Frontal cortex (tissue), 1 donor: ENCODE data around the gene KRTAP9-2. TPM values are rescaled to one million over a fixed set of nuclear protein-coding genes. Genes with fewer than 3 reads are reported as not detected.

Experiments used
- small RNA-seq: library from RNA; depleted of rRNA; stranded (forward); fragments of <200 nt; gene quantifications from one replicate; pipeline ENCODE3, GENCODE V24; 2014
- total RNA-seq: library from RNA; depleted of rRNA; stranded (reverse); fragments of >200 nt; gene quantifications from one replicate; pipeline ENCODE4 v1.2.3, GENCODE V29; 2014

Gene KRTAP9-2
- total RNA-seq, 1 donor from 2014 or later = not detected

Small RNA genes lying within 50 kb of the gene (small RNA-seq; reads per million reads assigned to genes)
- gene KRTAP4-17P = not detected

Other genes with a start within 250 kb of the KRTAP9-2 start
- not detected for gene KRT40, start 242.3 kb upstream of the KRTAP9-2 start, total RNA-seq
- not detected for gene KRTAP3-3, start 232.5 kb upstream of the KRTAP9-2 start, total RNA-seq
- gene KRTAP3-2, start 226.7 kb upstream of the KRTAP9-2 start, total RNA-seq = not detected
- not detected for gene KRTAP3-1, start 217.5 kb upstream of the KRTAP9-2 start, total RNA-seq
- gene KRTAP1-5, start 199.4 kb upstream of the KRTAP9-2 start, total RNA-seq = not detected
- not detected for gene KRTAP1-4, start 196.5 kb upstream of the KRTAP9-2 start, total RNA-seq
- not detected for gene KRTAP1-3, start 191.8 kb upstream of the KRTAP9-2 start, total RNA-seq
- gene KRTAP1-1, start 185.2 kb upstream of the KRTAP9-2 start, total RNA-seq = not detected
- gene KRTAP2-1, start 179.3 kb upstream of the KRTAP9-2 start, total RNA-seq = not detected
- gene KRTAP2-2, start 171.4 kb upstream of the KRTAP9-2 start, total RNA-seq = not detected
- not detected for gene KRTAP2-3, start 166.5 kb upstream of the KRTAP9-2 start, total RNA-seq
- gene KRTAP2-4, start 160.8 kb upstream of the KRTAP9-2 start, total RNA-seq = not detected
- not detected for gene KRTAP4-7, start 142.5 kb upstream of the KRTAP9-2 start, total RNA-seq
- gene KRTAP4-8, start 128.5 kb upstream of the KRTAP9-2 start, total RNA-seq = not detected
- not detected for gene KRTAP4-16, start 124.4 kb upstream of the KRTAP9-2 start, total RNA-seq
- gene KRTAP4-9, start 121.3 kb upstream of the KRTAP9-2 start, total RNA-seq = not detected
- gene KRTAP4-11, start 108.3 kb upstream of the KRTAP9-2 start, total RNA-seq = not detected
- gene KRTAP4-12, start 102.5 kb upstream of the KRTAP9-2 start, total RNA-seq = not detected
- not detected for gene KRTAP4-6, start 86.1 kb upstream of the KRTAP9-2 start, total RNA-seq
- not detected for gene KRTAP4-5, start 76.8 kb upstream of the KRTAP9-2 start, total RNA-seq
- not detected for gene KRTAP4-4, start 65.9 kb upstream of the KRTAP9-2 start, total RNA-seq
- gene KRTAP4-3, start 58.4 kb upstream of the KRTAP9-2 start, total RNA-seq = not detected
- not detected for gene KRTAP4-2, start 48.4 kb upstream of the KRTAP9-2 start, total RNA-seq
- gene KRTAP4-1, start 41.7 kb upstream of the KRTAP9-2 start, total RNA-seq = not detected
- gene KRTAP9-1, start 36.8 kb upstream of the KRTAP9-2 start, total RNA-seq = not detected
- gene KRTAP9-3, start 5.8 kb downstream of the KRTAP9-2 start, total RNA-seq = not detected
- not detected for gene KRTAP9-8, start 11.4 kb downstream of the KRTAP9-2 start, total RNA-seq
- gene KRTAP9-4, start 23.0 kb downstream of the KRTAP9-2 start, total RNA-seq = not detected
- gene KRTAP9-9, start 28.7 kb downstream of the KRTAP9-2 start, total RNA-seq = not detected
- not detected for gene KRTAP9-6, start 38.7 kb downstream of the KRTAP9-2 start, total RNA-seq
- not detected for gene KRTAP9-7, start 49.0 kb downstream of the KRTAP9-2 start, total RNA-seq
- not detected for gene KRTAP29-1, start 76.2 kb downstream of the KRTAP9-2 start, total RNA-seq
- gene KRTAP16-1, start 82.7 kb downstream of the KRTAP9-2 start, total RNA-seq = not detected
- not detected for gene KRTAP17-1, start 89.1 kb downstream of the KRTAP9-2 start, total RNA-seq
- not detected for gene KRT33A, start 124.2 kb downstream of the KRTAP9-2 start, total RNA-seq
- not detected for gene KRT33B, start 143.2 kb downstream of the KRTAP9-2 start, total RNA-seq
- gene KRT34, start 155.7 kb downstream of the KRTAP9-2 start, total RNA-seq = 0.41 TPM
- 1.2 TPM for gene KRT31, start 171.0 kb downstream of the KRTAP9-2 start, total RNA-seq
- not detected for gene KRT37, start 197.9 kb downstream of the KRTAP9-2 start, total RNA-seq
- gene KRT38, start 214.3 kb downstream of the KRTAP9-2 start, total RNA-seq = not detected
- not detected for gene KRT32, start 240.7 kb downstream of the KRTAP9-2 start, total RNA-seq